ENCODE measurements around the gene FANCD2OS.
"Not testable (repeated sequence)": the region's sequence is repeated elsewhere in the genome, so short reads cannot be mapped to it uniquely, and the experiment has no call there.

FANCD2OS gene
- 0 reads per million in 9 experiments for total RNA-seq

- Mint-ChIP-seq H3K4me3 (no peak within 1 kb of the TSS), H3K9me3 (no peaks in the 10 kb centered on the region), H3K36me3 (ENCODE audit: insufficient read depth) (no peaks in the 10 kb centered on the region), H3K27me3 (no peaks in the 10 kb centered on the region), H3K4me1 (ENCODE audit: low read depth in 2 of 2) (no peaks in the 10 kb centered on the region), H3K27ac (no peak within 1 kb of the TSS)
- DNase-seq (no peak), ATAC-seq (replicated peaks) (no peak)
Measured at GRCh38 chr3:10108091-10108490, at the start of gene FANCD2OS. FANCD2OS (minus strand) TSS chr3:10108255; CDS start chr3:10104774, 3,481 bp downstream.

- H3K27me3 Mint-ChIP-seq = no peaks in the 10 kb centered on the region
- no peaks in the 10 kb centered on the region for H3K9me3 Mint-ChIP-seq
- no peak overlapping the region for H3K4me3 Mint-ChIP-seq
- no peak for ATAC-seq (replicated peaks)
- no peak for DNase-seq
- H3K36me3 Mint-ChIP-seq (ENCODE audit: insufficient read depth) = peaks cover 37% of the 10 kb centered on the region
- peaks cover 0 to 3% of the 10 kb centered on the region in 2 donors for H3K4me1 Mint-ChIP-seq (ENCODE audit: low read depth in 2 of 2)
- no peak overlapping the region for H3K27ac Mint-ChIP-seq
Measured at GRCh38 chr3:10157031-10157430, 49.0 kb upstream of the FANCD2OS start.

GRCh38 chr3:10155658-10156057 lies 47.6 kb upstream of the FANCD2OS start:
- no peak overlapping the region for H3K4me3 Mint-ChIP-seq
- ATAC-seq (replicated peaks) (no peak), DNase-seq (no peak)
- H3K27me3 Mint-ChIP-seq = no peaks in the 10 kb centered on the region
- H3K27ac Mint-ChIP-seq = peak overlapping the region in 1 of 2 donors; percentile 49
- H3K4me1 Mint-ChIP-seq (ENCODE audit: low read depth in 2 of 2) = peaks cover 0 to 3% of the 10 kb centered on the region in 2 donors
- peaks cover 51% of the 10 kb centered on the region for H3K36me3 Mint-ChIP-seq (ENCODE audit: insufficient read depth)
- no peaks in the 10 kb centered on the region for H3K9me3 Mint-ChIP-seq

- ATAC-seq (replicated peaks) (no peak), DNase-seq (no peak)
- H3K27me3 Mint-ChIP-seq = no peaks in the 10 kb centered on the region
- peaks cover 0 to 3% of the 10 kb centered on the region in 2 donors for H3K4me1 Mint-ChIP-seq (ENCODE audit: low read depth in 2 of 2)
- peaks cover 56% of the 10 kb centered on the region for H3K36me3 Mint-ChIP-seq (ENCODE audit: insufficient read depth)
- H3K27ac Mint-ChIP-seq = no peak overlapping the region
- no peak overlapping the region for H3K4me3 Mint-ChIP-seq
- H3K9me3 Mint-ChIP-seq = no peaks in the 10 kb centered on the region
Measured at GRCh38 chr3:10155123-10155472, 47.0 kb upstream of the FANCD2OS start.

GRCh38 chr3:10154335-10155122 lies 46.5 kb upstream of the FANCD2OS start:
- H3K9me3 Mint-ChIP-seq = no peaks in the 10 kb centered on the region
- H3K36me3 Mint-ChIP-seq (ENCODE audit: insufficient read depth) = peaks cover 62% of the 10 kb centered on the region
- H3K27ac Mint-ChIP-seq = no peak overlapping the region
- peaks cover 0 to 3% of the 10 kb centered on the region in 2 donors for H3K4me1 Mint-ChIP-seq (ENCODE audit: low read depth in 2 of 2)
- no peak for DNase-seq
- no peak overlapping the region for H3K4me3 Mint-ChIP-seq
- no peaks in the 10 kb centered on the region for H3K27me3 Mint-ChIP-seq
- no peak for ATAC-seq (replicated peaks)

- peak overlapping the region in 1 of 2 donors; percentile 79 for H3K27ac Mint-ChIP-seq
- no peaks in the 10 kb centered on the region for H3K9me3 Mint-ChIP-seq
- H3K27me3 Mint-ChIP-seq = no peaks in the 10 kb centered on the region
- no peak for ATAC-seq (replicated peaks)
- peaks cover 88% of the 10 kb centered on the region for H3K36me3 Mint-ChIP-seq (ENCODE audit: insufficient read depth)
- H3K4me1 Mint-ChIP-seq (ENCODE audit: low read depth in 2 of 2) = peaks cover 8 to 12% of the 10 kb centered on the region in 2 donors
- DNase-seq = no peak
- H3K4me3 Mint-ChIP-seq = no peak overlapping the region
Measured at GRCh38 chr3:10150987-10151386, 42.9 kb upstream of the FANCD2OS start.

- Mint-ChIP-seq H3K36me3 (ENCODE audit: insufficient read depth) (peaks cover 92% of the 10 kb centered on the region), H3K27ac (peak overlapping the region in 1 of 2 donors; percentile 87), H3K27me3 (no peaks in the 10 kb centered on the region), H3K4me1 (ENCODE audit: low read depth in 2 of 2) (peaks cover 13 to 21% of the 10 kb centered on the region in 2 donors), H3K4me3 (no peak overlapping the region), H3K9me3 (no peaks in the 10 kb centered on the region)
- ATAC-seq (replicated peaks) (no peak), DNase-seq (no peak)
Measured at GRCh38 chr3:10149226-10149625, 41.2 kb upstream of the FANCD2OS start.

GRCh38 chr3:10145685-10146084 lies 37.6 kb upstream of the FANCD2OS start:
- Mint-ChIP-seq H3K4me1 (ENCODE audit: low read depth in 2 of 2) (peaks cover 26 to 36% of the 10 kb centered on the region in 2 donors), H3K4me3 (peak overlapping the region; percentile 69), H3K27ac (peak overlapping the region; percentile 52 to 59), H3K36me3 (ENCODE audit: insufficient read depth) (peaks cover 87% of the 10 kb centered on the region), H3K27me3 (no peaks in the 10 kb centered on the region), H3K9me3 (no peaks in the 10 kb centered on the region)
- ATAC-seq (replicated peaks) = no peak
- no peak for DNase-seq

- no peak for DNase-seq
- Mint-ChIP-seq H3K9me3 (no peaks in the 10 kb centered on the region), H3K36me3 (ENCODE audit: insufficient read depth) (peaks cover 60% of the 10 kb centered on the region), H3K4me3 (peak overlapping the region; percentile 89 to 90), H3K27ac (peak overlapping the region; percentile 95 to 97), H3K4me1 (ENCODE audit: low read depth in 2 of 2) (peaks cover 23 to 34% of the 10 kb centered on the region in 2 donors), H3K27me3 (no peaks in the 10 kb centered on the region)
- ATAC-seq (replicated peaks) = no peak
Measured at GRCh38 chr3:10142707-10143560, 34.9 kb upstream of the FANCD2OS start.

GRCh38 chr3:10140996-10141546 lies 33.0 kb upstream of the FANCD2OS start:
- no peak for DNase-seq
- H3K4me1 Mint-ChIP-seq (ENCODE audit: low read depth in 2 of 2) = peaks cover 18 to 24% of the 10 kb centered on the region in 2 donors
- H3K27ac Mint-ChIP-seq = peak overlapping the region; percentile 95 to 97
- peak overlapping the region; percentile 89 to 90 for H3K4me3 Mint-ChIP-seq
- H3K27me3 Mint-ChIP-seq = no peaks in the 10 kb centered on the region
- H3K36me3 Mint-ChIP-seq (ENCODE audit: insufficient read depth) = peaks cover 41% of the 10 kb centered on the region
- H3K9me3 Mint-ChIP-seq = no peaks in the 10 kb centered on the region
- ATAC-seq (replicated peaks) = no peak

- no peak overlapping the region for H3K4me3 Mint-ChIP-seq
- H3K27me3 Mint-ChIP-seq = no peaks in the 10 kb centered on the region
- no peak overlapping the region for H3K27ac Mint-ChIP-seq
- H3K36me3 Mint-ChIP-seq (ENCODE audit: insufficient read depth) = peaks cover 14% of the 10 kb centered on the region
- H3K4me1 Mint-ChIP-seq (ENCODE audit: low read depth in 2 of 2) = no peaks in the 10 kb centered on the region
- no peaks in the 10 kb centered on the region for H3K9me3 Mint-ChIP-seq
- DNase-seq = no peak
- no peak for ATAC-seq (replicated peaks)
Measured at GRCh38 chr3:10137178-10137577, 29.1 kb upstream of the FANCD2OS start.

- no peaks in the 10 kb centered on the region for H3K9me3 Mint-ChIP-seq
- no peak overlapping the region for H3K27ac Mint-ChIP-seq
- no peak for DNase-seq
- H3K4me1 Mint-ChIP-seq (ENCODE audit: low read depth in 2 of 2) = no peaks in the 10 kb centered on the region
- no peaks in the 10 kb centered on the region for H3K27me3 Mint-ChIP-seq
- peaks cover 7% of the 10 kb centered on the region for H3K36me3 Mint-ChIP-seq (ENCODE audit: insufficient read depth)
- no peak for ATAC-seq (replicated peaks)
- no peak overlapping the region for H3K4me3 Mint-ChIP-seq
Measured at GRCh38 chr3:10136426-10137005, 28.5 kb upstream of the FANCD2OS start.

- H3K4me3 Mint-ChIP-seq; H3K27ac Mint-ChIP-seq; H3K9me3 Mint-ChIP-seq; H3K27me3 Mint-ChIP-seq; H3K4me1 Mint-ChIP-seq (ENCODE audit: low read depth in 2 of 2); ATAC-seq (replicated peaks); DNase-seq; H3K36me3 Mint-ChIP-seq (ENCODE audit: insufficient read depth): not testable (repeated sequence)
Measured at GRCh38 chr3:10135872-10136271, 27.8 kb upstream of the FANCD2OS start.

Data from effector memory CD8-positive, alpha-beta T cell (primary cell).